Stimulated activated memory B cell treated with anti-CD40 and anti-IgM and Interleukin-4, amounts not matched to agents 10 μg/mL and 1 μg/mL and 100 μg/mL, for 72 hours (primary cell): ENCODE measurements around the gene SLC24A4.

Experiments used
- ATAC-seq: fragments of 150-1000 bp; cut with Tn5 transposase; 2 replicates; pipeline ENCODE4 v1.10.0; 2021
- H3K27ac Mint-ChIP-seq: one replicate; pipeline ENCODE4 v1.8.0; 2022; ENCODE audit warnings: mild to moderate bottlenecking, mixed read lengths
- H3K27me3 Mint-ChIP-seq: one replicate; pipeline ENCODE4 v1.8.0; 2022; ENCODE audit warnings: mixed read lengths
- H3K36me3 Mint-ChIP-seq: one replicate; pipeline ENCODE4 v1.8.0; 2022; ENCODE audit warnings: mixed read lengths
- H3K4me1 Mint-ChIP-seq: one replicate; pipeline ENCODE4 v1.8.0; 2022; ENCODE audit warnings: mixed read lengths
- H3K4me3 Mint-ChIP-seq: one replicate; pipeline ENCODE4 v1.8.0; 2022; ENCODE audit warnings: mild to moderate bottlenecking, moderate library complexity, mixed read lengths
- H3K9me3 Mint-ChIP-seq: one replicate; pipeline ENCODE4 v1.8.0; 2022; ENCODE audit warnings: mixed read lengths

Gene SLC24A4

GRCh38 chr14:92487513-92488133, 164.7 kb downstream of the SLC24A4 start:
- no peaks in the 10 kb centered on the region for H3K36me3 Mint-ChIP-seq
- H3K4me3 Mint-ChIP-seq, result no peak overlapping the region
- no peak overlapping the region for H3K27ac Mint-ChIP-seq
- ATAC-seq, result no peak
- H3K9me3 Mint-ChIP-seq, result no peaks in the 10 kb centered on the region
- H3K27me3 Mint-ChIP-seq, result peaks cover 51% of the 10 kb centered on the region
- no peaks in the 10 kb centered on the region for H3K4me1 Mint-ChIP-seq

GRCh38 chr14:92489394-92490238, 166.7 kb downstream of the SLC24A4 start:
- Mint-ChIP-seq H3K27me3 (peaks cover 47% of the 10 kb centered on the region), H3K4me3 (no peak overlapping the region), H3K36me3 (no peaks in the 10 kb centered on the region), H3K9me3 (no peaks in the 10 kb centered on the region), H3K4me1 (no peaks in the 10 kb centered on the region), H3K27ac (no peak overlapping the region)
- no peak for ATAC-seq

GRCh38 chr14:92490239-92490959, 167.4 kb downstream of the SLC24A4 start:
- Mint-ChIP-seq H3K36me3 (no peaks in the 10 kb centered on the region), H3K4me1 (peaks cover 6% of the 10 kb centered on the region), H3K9me3 (no peaks in the 10 kb centered on the region), H3K27me3 (peaks cover 47% of the 10 kb centered on the region), H3K4me3 (no peak overlapping the region), H3K27ac (no peak overlapping the region)
- ATAC-seq, result no peak

- Mint-ChIP-seq H3K36me3 (no peaks in the 10 kb centered on the region), H3K27ac (no peak overlapping the region)
Observed at GRCh38 chr14:92491782-92492181, 168.8 kb downstream of the SLC24A4 start.

DNA sequence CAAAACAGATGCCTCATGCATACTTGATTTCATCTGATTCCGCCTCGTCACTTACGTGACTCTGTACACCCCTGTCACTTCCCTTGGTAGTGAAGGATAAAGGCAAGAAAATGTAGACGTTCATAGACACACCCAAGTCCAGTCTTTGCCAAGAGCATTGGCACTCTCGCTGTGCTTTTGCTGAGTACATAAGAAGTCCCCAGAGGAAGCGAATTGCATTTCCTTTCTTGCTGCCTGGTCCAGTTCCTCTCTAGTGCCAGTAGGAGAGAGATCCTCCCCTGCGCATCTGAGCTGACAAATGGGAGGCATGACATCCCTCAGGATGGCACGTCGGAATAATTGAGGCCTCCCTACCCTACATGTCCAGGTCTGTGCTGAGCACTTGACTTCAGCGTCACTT, 169.3 kb downstream of the SLC24A4 start:
- peaks cover 9% of the 10 kb centered on the region for H3K4me1 Mint-ChIP-seq
- H3K36me3 Mint-ChIP-seq, result no peaks in the 10 kb centered on the region
- H3K9me3 Mint-ChIP-seq, result no peaks in the 10 kb centered on the region
- H3K4me3 Mint-ChIP-seq, result no peak overlapping the region
- no peak overlapping the region for H3K27ac Mint-ChIP-seq
- peaks cover 37% of the 10 kb centered on the region for H3K27me3 Mint-ChIP-seq
- ATAC-seq, result no peak

More at GRCh38 chr14:92491782-92492181, 168.8 kb downstream of the SLC24A4 start:
- Mint-ChIP-seq H3K4me3 (no peak overlapping the region), H3K4me1 (peaks cover 9% of the 10 kb centered on the region), H3K9me3 (no peaks in the 10 kb centered on the region), H3K27me3 (peaks cover 37% of the 10 kb centered on the region)
- ATAC-seq, result no peak

DNA sequence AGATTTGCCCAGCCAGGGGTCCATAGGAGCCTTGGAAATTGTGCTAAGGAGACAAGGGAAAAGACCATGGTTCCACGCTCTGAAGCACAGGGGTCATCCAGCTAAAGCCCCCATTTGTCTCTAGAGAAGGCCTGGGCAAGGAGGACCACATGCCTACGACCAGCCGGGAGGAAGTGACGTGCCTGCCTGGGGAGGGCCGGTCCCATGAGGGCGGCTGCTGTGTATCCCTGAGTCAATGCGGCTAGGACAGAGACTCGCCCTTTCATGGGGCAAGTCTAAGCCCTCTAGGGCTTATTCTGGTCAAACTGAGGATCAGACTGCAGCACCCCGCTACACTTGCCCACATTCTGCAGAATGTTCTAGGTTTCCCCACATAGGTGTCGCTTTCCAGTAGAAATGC, 170.1 kb downstream of the SLC24A4 start:
- peaks cover 9% of the 10 kb centered on the region for H3K4me1 Mint-ChIP-seq
- H3K27me3 Mint-ChIP-seq, result peaks cover 37% of the 10 kb centered on the region
- H3K4me3 Mint-ChIP-seq, result no peak overlapping the region
- no peaks in the 10 kb centered on the region for H3K9me3 Mint-ChIP-seq
- ATAC-seq, result no peak
- no peak overlapping the region for H3K27ac Mint-ChIP-seq
- no peaks in the 10 kb centered on the region for H3K36me3 Mint-ChIP-seq

DNA sequence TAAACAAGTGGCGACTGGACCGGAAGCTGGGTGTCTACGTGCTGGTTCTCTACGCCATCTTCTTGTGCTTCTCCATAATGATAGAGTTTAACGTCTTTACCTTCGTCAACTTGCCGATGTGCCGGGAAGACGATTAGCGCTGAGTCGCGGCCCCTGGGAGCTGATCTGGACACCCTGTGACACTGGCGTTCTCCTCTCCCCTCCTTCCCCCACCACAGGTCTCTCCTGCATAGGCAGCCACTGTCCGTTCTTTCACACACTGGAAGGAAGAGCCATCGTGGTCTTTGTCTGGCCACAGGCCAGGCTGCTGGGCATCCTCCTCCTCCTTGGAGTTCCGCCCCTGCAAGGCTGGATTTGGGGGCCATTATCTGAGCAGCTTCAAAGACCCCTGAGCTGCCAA, 170.5 kb downstream of the SLC24A4 start:
- ATAC-seq, result no peak

DNA sequence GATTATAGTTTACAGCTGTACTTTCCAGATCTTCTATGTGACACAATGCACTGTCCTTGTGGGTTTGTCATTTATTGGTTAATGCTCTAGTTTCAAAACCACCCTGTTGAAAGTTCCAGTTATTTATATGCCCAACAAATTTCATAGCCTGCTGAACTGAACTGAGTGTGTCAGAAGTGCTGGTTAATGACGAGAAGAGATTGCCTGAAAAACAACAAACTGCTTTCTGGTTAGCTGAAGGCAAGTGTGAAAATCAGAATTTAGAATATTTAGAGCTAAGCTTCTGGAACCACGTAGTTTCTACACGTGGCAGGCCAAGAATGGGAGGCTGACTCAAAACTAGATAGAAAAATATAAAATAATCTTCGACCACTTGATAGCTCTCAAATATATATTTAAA, 171.5 kb downstream of the SLC24A4 start:
- Mint-ChIP-seq H3K9me3 (no peaks in the 10 kb centered on the region), H3K27me3 (peaks cover 29% of the 10 kb centered on the region), H3K36me3 (no peaks in the 10 kb centered on the region), H3K27ac (no peak overlapping the region), H3K4me3 (no peak overlapping the region), H3K4me1 (peaks cover 9% of the 10 kb centered on the region)
- no peak for ATAC-seq

More for the DNA sequence above, 170.5 kb downstream of the SLC24A4 start:
- Mint-ChIP-seq H3K9me3 (no peaks in the 10 kb centered on the region), H3K27me3 (peaks cover 34% of the 10 kb centered on the region), H3K4me3 (no peak overlapping the region), H3K4me1 (peaks cover 9% of the 10 kb centered on the region), H3K36me3 (no peaks in the 10 kb centered on the region), H3K27ac (no peak overlapping the region)

DNA sequence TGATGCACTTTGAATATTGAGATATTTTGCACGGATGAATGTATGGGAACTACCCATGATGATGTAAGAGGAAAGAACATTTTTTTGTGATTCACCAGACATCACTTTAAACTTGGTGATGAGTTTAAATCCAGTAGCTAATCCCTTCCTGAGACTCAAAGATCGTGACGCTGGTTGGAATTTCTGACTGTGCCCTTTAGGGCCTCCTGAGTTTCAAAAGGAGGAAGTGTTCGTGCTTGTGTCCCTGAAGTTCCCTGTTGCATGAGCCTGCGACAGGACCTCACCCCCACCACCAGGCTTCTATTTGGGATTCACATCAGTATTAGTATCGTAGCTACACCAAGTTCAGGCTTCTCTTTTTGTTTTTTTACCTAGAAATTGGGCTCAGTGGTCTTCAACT, 172.1 kb downstream of the SLC24A4 start:
- H3K4me3 Mint-ChIP-seq, result no peak overlapping the region
- ATAC-seq, result no peak
- peaks cover 9% of the 10 kb centered on the region for H3K4me1 Mint-ChIP-seq
- H3K36me3 Mint-ChIP-seq, result no peaks in the 10 kb centered on the region
- no peaks in the 10 kb centered on the region for H3K9me3 Mint-ChIP-seq
- H3K27ac Mint-ChIP-seq, result no peak overlapping the region
- peaks cover 29% of the 10 kb centered on the region for H3K27me3 Mint-ChIP-seq

DNA sequence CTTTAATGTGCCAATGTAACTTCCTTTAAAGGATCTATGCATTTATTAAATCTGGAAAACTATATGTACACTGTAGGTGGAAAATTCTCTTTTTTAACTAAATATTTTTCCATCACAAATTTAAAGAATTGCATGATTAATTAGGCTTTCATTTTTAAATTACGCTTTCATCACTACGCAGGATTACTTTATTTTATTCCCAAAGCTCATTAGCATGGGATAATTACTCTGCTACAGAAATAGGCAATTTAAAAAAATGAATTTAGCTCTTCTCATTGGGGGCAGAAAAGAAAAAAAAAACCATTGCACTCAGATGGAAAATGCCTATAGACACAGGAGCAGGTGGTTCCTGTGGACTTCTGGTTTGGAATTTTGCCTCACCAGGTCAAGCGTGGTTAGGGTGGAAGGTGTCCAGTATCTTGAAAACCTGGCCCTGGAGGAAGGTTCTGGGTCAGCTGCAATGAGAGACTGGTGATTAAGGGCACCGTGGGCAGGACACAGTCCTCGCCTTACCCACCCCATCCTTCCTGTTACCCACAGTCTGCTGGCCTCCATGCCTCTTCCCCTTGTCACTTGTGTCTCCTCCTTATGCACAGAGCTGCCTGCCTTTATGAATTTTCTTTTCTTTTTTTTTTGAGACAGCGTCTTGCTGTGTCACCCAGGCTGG, 173.4 kb downstream of the SLC24A4 start:
- Mint-ChIP-seq H3K36me3 (no peaks in the 10 kb centered on the region), H3K9me3 (no peaks in the 10 kb centered on the region), H3K27ac (no peak overlapping the region), H3K4me1 (peaks cover 9% of the 10 kb centered on the region), H3K27me3 (peaks cover 29% of the 10 kb centered on the region), H3K4me3 (no peak overlapping the region)
- no peak for ATAC-seq

DNA sequence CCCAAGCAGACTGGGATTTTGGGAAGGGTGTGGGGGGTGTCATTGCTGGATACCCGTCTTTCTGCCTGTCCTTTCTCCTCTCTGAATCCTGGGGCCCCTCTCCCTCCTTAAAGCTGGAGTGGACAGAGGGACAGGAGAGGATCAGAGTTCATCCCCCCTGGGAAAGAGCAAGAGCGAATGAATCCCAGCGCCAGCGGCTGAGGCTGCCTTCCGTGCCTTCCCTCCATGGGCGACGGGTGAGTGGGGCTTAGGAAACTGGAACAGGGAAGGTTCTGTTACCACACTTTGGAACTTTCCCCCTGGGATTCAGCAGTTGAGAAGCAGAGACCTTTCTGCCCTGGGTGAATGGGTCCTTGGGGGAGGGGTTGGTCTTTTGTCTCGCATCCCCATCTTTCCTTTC, 174.4 kb downstream of the SLC24A4 start:
- Mint-ChIP-seq H3K4me3 (no peak overlapping the region), H3K27ac (no peak overlapping the region), H3K36me3 (no peaks in the 10 kb centered on the region), H3K9me3 (no peaks in the 10 kb centered on the region), H3K27me3 (peaks cover 29% of the 10 kb centered on the region), H3K4me1 (peaks cover 9% of the 10 kb centered on the region)
- ATAC-seq, result no peak

- Mint-ChIP-seq H3K27me3 (peaks cover 18% of the 10 kb centered on the region), H3K9me3 (no peaks in the 10 kb centered on the region), H3K27ac (no peak overlapping the region), H3K36me3 (no peaks in the 10 kb centered on the region), H3K4me3 (no peak overlapping the region), H3K4me1 (peaks cover 17% of the 10 kb centered on the region)
- ATAC-seq, result no peak
Observed at GRCh38 chr14:92499234-92499633, 176.3 kb downstream of the SLC24A4 start.

DNA sequence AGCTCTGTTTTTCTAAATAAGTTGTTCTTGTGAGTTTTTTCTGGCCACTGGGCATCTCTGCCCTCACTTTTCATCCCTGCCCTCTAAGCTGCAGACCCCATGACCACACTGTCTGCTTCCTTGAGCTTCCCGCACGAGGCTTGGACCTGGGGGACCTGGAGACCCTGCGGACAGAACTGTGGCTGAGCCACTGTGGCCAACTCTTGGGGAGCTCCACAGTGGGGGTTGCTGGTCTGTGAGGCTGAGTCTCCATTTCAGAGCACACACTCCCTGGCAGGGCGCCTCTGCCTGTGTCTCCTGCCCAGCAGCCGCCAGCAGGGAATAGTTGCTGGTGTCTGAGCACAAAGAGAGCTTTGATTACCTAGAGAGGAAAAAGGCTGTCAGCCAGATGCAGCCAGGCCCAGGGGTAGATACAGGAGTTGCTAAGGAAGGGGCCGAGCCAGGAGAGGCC, 177.6 kb downstream of the SLC24A4 start:
- Mint-ChIP-seq H3K36me3 (no peaks in the 10 kb centered on the region), H3K9me3 (no peaks in the 10 kb centered on the region), H3K4me3 (no peak overlapping the region), H3K27ac (no peak overlapping the region), H3K27me3 (peaks cover 18% of the 10 kb centered on the region), H3K4me1 (peaks cover 23% of the 10 kb centered on the region)
- ATAC-seq, result no peak

DNA sequence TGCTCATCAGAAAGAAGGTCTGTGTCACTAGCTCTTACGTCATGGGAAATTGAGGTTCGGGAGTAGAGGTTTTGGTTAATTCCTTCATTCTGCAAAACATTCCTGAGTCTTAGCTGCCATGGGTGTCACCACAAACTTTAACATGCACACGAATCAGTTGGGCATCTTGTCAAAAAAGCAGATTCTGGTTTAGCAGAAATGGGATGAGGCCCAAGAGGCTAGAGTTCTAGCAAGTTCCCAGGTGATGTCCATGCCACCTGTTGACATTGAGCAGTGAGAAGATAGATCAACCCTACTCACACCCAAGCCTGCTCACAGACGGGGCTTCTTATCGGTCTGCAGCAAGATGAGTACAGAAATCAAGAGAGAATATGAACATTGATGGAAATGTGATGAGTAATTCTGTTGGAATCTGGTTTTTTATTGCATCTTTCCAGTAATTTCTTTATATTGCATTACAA, 179.0 kb downstream of the SLC24A4 start:
- no peak overlapping the region for H3K27ac Mint-ChIP-seq

More for the DNA sequence above, 179.0 kb downstream of the SLC24A4 start:
- Mint-ChIP-seq H3K27me3 (peaks cover 13% of the 10 kb centered on the region), H3K36me3 (no peaks in the 10 kb centered on the region), H3K4me3 (no peak overlapping the region), H3K4me1 (peaks cover 34% of the 10 kb centered on the region), H3K9me3 (no peaks in the 10 kb centered on the region)
- ATAC-seq, result no peak
